Hepatocyte (in vitro differentiated cells): Measurements from ENCODE around the gene RNF4. TPM values are rescaled to one million over a fixed set of nuclear protein-coding genes. Genes with fewer than 3 reads are reported as not detected.
"Not testable (repeated sequence)": the region's sequence is repeated elsewhere in the genome, so short reads cannot be mapped to it uniquely, and the experiment has no call there.

Source experiments
- DNase-seq: peaks from one replicate; pipeline ENCODE4 v3.0.0-alpha.2; 2016; ENCODE audit warnings: low spot score
- H2AFZ ChIP-seq: fragments of 200-600 bp; sonication (generic); 2 replicates; pipeline ENCODE4 v1.6.0; 2016; ENCODE audit warnings: antibody characterized with exemption, mild to moderate bottlenecking
- H3K27ac ChIP-seq: fragments of 200-600 bp; sonication (generic); 2 replicates; pipeline ENCODE4 v1.5.1; 2016; ENCODE audit warnings: mild to moderate bottlenecking
- H3K27me3 ChIP-seq: fragments of 200-600 bp; sonication (generic); 2 replicates; pipeline ENCODE4 v1.6.1; 2016
- H3K36me3 ChIP-seq: fragments of 200-600 bp; sonication (generic); replicated peaks from 2 replicates; pipeline ENCODE4 v1.5.1; 2016; ENCODE audit warnings: low read depth; ENCODE audit not compliant: insufficient read depth
- H3K4me1 ChIP-seq: fragments of 200-600 bp; sonication (generic); 2 replicates; pipeline ENCODE4 v1.5.1; 2016; ENCODE audit warnings: mild to moderate bottlenecking, moderate library complexity; ENCODE audit not compliant: insufficient read depth
- H3K4me2 ChIP-seq: fragments of 200-600 bp; sonication (generic); 2 replicates; pipeline ENCODE4 v1.6.0; 2016
- H3K4me3 ChIP-seq: fragments of 200-600 bp; sonication (generic); 2 replicates; pipeline ENCODE4 v1.5.1; 2016; ENCODE audit warnings: mild to moderate bottlenecking
- H3K79me2 ChIP-seq: fragments of 200-600 bp; sonication (generic); 2 replicates; pipeline ENCODE4 v1.6.0; 2017; ENCODE audit warnings: mild to moderate bottlenecking
- H3K9me2 ChIP-seq: fragments of 200-600 bp; sonication (generic); replicated peaks from 2 replicates; pipeline ENCODE4 v1.6.0; 2017; ENCODE audit warnings: mild to moderate bottlenecking; ENCODE audit not compliant: insufficient read depth
- H3K9me3 ChIP-seq: fragments of 200-600 bp; sonication (generic); 2 replicates; pipeline ENCODE4 v1.5.1; 2016; ENCODE audit warnings: low read depth, mild to moderate bottlenecking
- H4K20me1 ChIP-seq: fragments of 200-600 bp; sonication (generic); 2 replicates; pipeline ENCODE4 v1.6.0; 2016; ENCODE audit warnings: mild to moderate bottlenecking; ENCODE audit not compliant: insufficient read depth, poor library complexity, severe bottlenecking
- EZH2 ChIP-seq: fragments of 200-600 bp; sonication (generic); IDR thresholded peaks from 2 replicates; pipeline ENCODE4 v1.6.1; 2016; ENCODE audit warnings: antibody characterized with exemption, mild to moderate bottlenecking, borderline replicate concordance
- EZH2phosphoT487 ChIP-seq: fragments of 200-600 bp; sonication (generic); IDR thresholded peaks from one replicate; pipeline ENCODE4 v1.6.1; 2018; ENCODE audit warnings: antibody characterized with exemption, mild to moderate bottlenecking, low read depth, moderate library complexity; ENCODE audit not compliant: unreplicated experiment, severe bottlenecking
- WGBS: methylation state at CpG from one replicate; pipeline ENCODE4 v1.1.6; 2016; ENCODE audit warnings: low lambda C conversion rate; ENCODE audit errors: missing lambda C conversion rate; 5-methylcytosine and 5-hydroxymethylcytosine counted together
- polyA plus RNA-seq: library from polyadenylated mRNA; unstranded; fragments of >200 nt; fragmentation: Nextera tagmentation; extraction: Ambion mirVana; gene quantifications from 2 replicates; pipeline ENCODE4 v1.2.1, GENCODE V29; 2016
- total RNA-seq: library from RNA; depleted of rRNA; stranded (reverse); fragments of >200 nt; gene quantifications from 2 replicates; pipeline ENCODE4 v1.2.3, GENCODE V29; 2014
- TF ChIP-seq, protein P1 (sequence below): fragments of 200-600 bp; sonication (generic); IDR thresholded peaks from 2 replicates; pipeline ENCODE4 v1.5.1; 2016; ENCODE audit warnings: antibody characterized with exemption, mild to moderate bottlenecking; ENCODE audit not compliant: poor library complexity

Gene RNF4
- total and polyA plus RNA-seq, 2 experiments from 2014 or later = 42.4 to 50.3 TPM

DNA sequence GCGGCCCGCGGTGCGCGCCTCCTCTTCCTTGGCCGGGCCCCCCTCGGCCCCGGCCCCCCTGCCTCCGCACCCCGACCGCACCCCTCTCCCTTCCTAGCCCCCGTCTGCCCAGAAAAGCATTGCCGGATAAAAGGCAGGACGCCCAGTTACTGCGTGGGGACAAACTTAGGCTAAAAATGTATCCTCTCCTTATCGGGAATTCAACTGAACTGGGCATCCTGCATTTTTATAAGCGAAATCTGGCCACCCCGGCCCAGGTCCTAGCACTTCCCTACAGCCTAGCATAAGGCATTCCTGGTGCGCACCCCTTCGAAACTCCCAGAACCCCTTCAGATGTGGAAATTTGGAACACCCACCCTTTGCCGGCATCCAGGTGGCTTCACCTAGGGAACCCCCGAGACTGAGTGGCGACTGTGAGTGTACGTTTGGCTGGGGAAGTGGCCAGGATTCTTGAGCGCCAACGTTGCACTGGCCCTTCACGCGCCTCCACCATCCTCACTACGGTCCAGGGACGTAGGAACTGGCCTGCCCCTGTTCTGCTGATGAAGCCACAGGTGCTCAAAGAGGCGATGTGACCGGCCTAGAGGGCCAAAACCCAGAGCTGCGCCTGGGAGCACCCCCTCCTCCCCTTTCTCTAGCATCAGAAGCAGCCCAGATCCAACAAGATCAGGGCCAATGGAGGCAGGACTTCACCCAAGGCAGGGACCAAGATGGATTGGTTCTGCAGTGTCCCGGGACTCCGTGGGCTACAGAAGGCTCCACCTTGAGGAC lies 5.7 kb upstream of the RNF4 start:
- Histone ChIP-seq H4K20me1 (no peaks in the 10 kb centered on the region), H3K9me3 (no peaks in the 10 kb centered on the region), H3K4me3 (peak overlapping the region; percentile 54), H3K4me2 (peak overlapping the region; percentile 92), H3K27me3 (no peaks in the 10 kb centered on the region), H3K9me2 (no peaks in the 10 kb centered on the region), H3K27ac (no peak overlapping the region), H2AFZ (peak overlapping the region; percentile 81), H3K36me3 (no peaks in the 10 kb centered on the region), H3K4me1 (peaks cover 10% of the 10 kb centered on the region), H3K79me2 (peaks cover 15% of the 10 kb centered on the region)
- DNase-seq = no peak
- TF ChIP-seq EZH2 = no peak
- no peak for TF ChIP-seq EZH2phosphoT487
- TF ChIP-seq, protein P1, sequence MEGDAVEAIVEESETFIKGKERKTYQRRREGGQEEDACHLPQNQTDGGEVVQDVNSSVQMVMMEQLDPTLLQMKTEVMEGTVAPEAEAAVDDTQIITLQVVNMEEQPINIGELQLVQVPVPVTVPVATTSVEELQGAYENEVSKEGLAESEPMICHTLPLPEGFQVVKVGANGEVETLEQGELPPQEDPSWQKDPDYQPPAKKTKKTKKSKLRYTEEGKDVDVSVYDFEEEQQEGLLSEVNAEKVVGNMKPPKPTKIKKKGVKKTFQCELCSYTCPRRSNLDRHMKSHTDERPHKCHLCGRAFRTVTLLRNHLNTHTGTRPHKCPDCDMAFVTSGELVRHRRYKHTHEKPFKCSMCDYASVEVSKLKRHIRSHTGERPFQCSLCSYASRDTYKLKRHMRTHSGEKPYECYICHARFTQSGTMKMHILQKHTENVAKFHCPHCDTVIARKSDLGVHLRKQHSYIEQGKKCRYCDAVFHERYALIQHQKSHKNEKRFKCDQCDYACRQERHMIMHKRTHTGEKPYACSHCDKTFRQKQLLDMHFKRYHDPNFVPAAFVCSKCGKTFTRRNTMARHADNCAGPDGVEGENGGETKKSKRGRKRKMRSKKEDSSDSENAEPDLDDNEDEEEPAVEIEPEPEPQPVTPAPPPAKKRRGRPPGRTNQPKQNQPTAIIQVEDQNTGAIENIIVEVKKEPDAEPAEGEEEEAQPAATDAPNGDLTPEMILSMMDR = no peak
- WGBS = 60% methylated on average over 24 of the region's 35 CpGs

DNA sequence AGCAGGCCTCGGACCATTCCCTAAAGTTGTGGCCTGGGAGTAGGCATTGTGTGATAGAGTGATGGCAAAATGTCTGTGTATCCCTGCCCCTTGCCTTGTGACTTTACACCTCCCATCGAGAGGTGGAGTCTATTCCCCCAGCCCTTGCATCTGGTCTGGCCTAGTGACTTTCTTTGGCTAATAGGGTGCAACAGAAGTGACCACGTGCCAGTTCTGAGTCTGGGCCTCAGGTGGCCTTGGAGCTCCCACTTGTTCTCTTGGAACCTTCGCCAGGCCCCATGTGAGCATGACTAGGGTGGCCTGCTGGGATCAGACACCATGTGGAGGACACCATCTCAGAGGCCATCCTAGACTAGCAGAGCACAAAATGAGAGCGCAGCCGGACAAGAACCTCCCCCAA lies 3.9 kb upstream of the RNF4 start:
- Histone ChIP-seq H3K27me3 (no peaks in the 10 kb centered on the region), H3K36me3 (no peaks in the 10 kb centered on the region), H3K9me2 (no peaks in the 10 kb centered on the region), H3K27ac (no peak overlapping the region), H4K20me1 (peaks cover 4% of the 10 kb centered on the region), H3K4me3 (no peak overlapping the region), H2AFZ (no peak overlapping the region), H3K4me2 (no peak overlapping the region), H3K9me3 (no peaks in the 10 kb centered on the region), H3K79me2 (peaks cover 24% of the 10 kb centered on the region), H3K4me1 (peaks cover 10% of the 10 kb centered on the region)
- no peak for DNase-seq
- 89% methylated on average over 6 of the region's 6 CpGs for WGBS
- TF ChIP-seq EZH2 (no peak), EZH2phosphoT487 (no peak)
- TF ChIP-seq, protein P1 = no peak

DNA sequence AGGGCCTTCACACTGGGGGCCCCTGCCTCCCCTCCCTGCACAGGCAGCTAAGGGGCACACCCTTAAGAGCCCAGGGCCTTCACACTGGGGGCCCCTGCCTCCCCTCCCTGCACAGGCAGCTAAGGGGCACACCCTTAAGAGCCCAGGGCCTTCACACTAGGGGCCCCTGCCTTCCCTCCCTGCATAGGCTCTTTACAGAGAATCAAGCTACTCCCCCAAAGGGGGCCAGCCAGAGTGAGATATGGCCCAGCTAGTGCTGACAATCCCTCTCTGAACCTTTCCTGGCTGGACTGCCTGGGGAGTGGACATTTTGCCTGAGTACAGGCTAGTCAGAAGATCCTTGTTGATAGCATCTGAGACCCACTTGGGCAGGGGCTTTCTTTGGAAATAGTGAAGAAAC lies 3.4 kb upstream of the RNF4 start:
- H3K4me2 ChIP-seq, H3K27ac ChIP-seq, H3K36me3 ChIP-seq, H3K9me2 ChIP-seq, H3K9me3 ChIP-seq, H4K20me1 ChIP-seq, H3K4me3 ChIP-seq, H2AFZ ChIP-seq, DNase-seq, H3K27me3 ChIP-seq: not testable (repeated sequence)
- Histone ChIP-seq H3K4me1 (peaks cover 13% of the 10 kb centered on the region), H3K79me2 (peaks cover 29% of the 10 kb centered on the region)

DNA sequence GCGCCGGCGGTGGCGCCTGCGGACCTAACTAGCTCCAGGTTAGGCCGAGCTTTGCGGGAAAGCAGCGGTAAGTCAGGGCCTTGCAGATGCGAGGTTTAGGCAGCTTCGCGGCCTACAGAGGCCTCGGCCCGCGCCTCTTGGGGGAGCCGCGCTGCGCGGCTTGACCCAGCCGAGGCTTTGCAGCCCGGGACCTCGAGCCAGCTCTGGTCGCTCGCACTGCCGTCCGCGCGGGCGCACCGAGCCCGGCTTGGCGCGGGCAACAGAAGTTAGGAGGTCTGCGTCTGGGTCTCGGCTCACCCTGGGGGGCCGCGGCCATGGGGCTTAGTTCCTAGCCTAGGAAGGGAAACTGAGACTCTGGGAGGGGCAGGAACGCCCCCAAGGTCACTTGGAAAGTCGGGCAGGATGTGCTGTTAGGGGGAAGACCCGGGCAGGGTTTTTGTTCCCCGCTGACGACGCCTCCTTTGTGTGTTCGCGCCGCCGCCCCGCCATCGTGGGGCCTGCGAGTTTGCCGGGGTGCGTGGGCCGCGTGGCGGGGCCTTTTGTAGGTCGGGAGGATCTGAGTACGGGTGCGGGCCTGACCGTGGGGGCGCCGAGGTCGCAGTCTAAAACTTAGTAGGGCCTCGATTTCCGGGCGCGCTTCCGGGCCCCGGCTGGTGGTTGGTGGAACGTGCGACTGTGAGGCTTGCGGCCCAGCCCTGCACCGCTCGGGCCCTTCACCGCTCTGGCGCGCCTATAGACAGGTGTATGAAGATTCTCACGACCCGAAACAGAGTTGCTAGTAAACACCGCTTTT lies 482 bp downstream of the RNF4 start:
- H2AFZ ChIP-seq = peak overlapping the region; percentile 24
- H3K27ac ChIP-seq = peak overlapping the region; percentile 94
- peaks cover 16% of the 10 kb centered on the region for H3K4me1 ChIP-seq
- H3K4me2 ChIP-seq = peak overlapping the region; percentile 97
- WGBS = 1% methylated on average over 68 of the region's 78 CpGs
- peaks cover 5% of the 10 kb centered on the region for H3K36me3 ChIP-seq
- TF ChIP-seq EZH2phosphoT487 = no peak
- TF ChIP-seq, protein P1 = no peak
- no peak for TF ChIP-seq EZH2
- DNase-seq = peak; percentile 66
- H3K4me3 ChIP-seq = peak overlapping the region; percentile 81
- H3K9me2 ChIP-seq = no peaks in the 10 kb centered on the region
- H4K20me1 ChIP-seq = peaks cover 38% of the 10 kb centered on the region
- no peaks in the 10 kb centered on the region for H3K27me3 ChIP-seq
- peaks cover 67% of the 10 kb centered on the region for H3K79me2 ChIP-seq
- H3K9me3 ChIP-seq = no peaks in the 10 kb centered on the region
